ENCODE measurements around the gene C2CD5. TPM values are rescaled to one million over a fixed set of nuclear protein-coding genes. Genes with fewer than 3 reads are reported as not detected.
A peak's percentile ranks its signal among the peaks of the same experiment; 100 is the strongest.
"Not testable (repeated sequence)": the region's sequence is repeated elsewhere in the genome, so short reads cannot be mapped to it uniquely, and the experiment has no call there.

The C2CD5 gene, protein sequence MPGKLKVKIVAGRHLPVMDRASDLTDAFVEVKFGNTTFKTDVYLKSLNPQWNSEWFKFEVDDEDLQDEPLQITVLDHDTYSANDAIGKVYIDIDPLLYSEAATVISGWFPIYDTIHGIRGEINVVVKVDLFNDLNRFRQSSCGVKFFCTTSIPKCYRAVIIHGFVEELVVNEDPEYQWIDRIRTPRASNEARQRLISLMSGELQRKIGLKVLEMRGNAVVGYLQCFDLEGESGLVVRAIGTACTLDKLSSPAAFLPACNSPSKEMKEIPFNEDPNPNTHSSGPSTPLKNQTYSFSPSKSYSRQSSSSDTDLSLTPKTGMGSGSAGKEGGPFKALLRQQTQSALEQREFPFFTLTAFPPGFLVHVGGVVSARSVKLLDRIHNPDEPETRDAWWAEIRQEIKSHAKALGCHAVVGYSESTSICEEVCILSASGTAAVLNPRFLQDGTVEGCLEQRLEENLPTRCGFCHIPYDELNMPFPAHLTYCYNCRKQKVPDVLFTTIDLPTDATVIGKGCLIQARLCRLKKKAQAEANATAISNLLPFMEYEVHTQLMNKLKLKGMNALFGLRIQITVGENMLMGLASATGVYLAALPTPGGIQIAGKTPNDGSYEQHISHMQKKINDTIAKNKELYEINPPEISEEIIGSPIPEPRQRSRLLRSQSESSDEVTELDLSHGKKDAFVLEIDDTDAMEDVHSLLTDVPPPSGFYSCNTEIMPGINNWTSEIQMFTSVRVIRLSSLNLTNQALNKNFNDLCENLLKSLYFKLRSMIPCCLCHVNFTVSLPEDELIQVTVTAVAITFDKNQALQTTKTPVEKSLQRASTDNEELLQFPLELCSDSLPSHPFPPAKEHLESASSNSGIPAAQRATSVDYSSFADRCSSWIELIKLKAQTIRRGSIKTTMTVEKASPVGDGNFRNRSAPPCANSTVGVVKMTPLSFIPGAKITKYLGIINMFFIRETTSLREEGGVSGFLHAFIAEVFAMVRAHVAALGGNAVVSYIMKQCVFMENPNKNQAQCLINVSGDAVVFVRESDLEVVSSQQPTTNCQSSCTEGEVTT
- total RNA-seq, result 19.1 TPM

DNA sequence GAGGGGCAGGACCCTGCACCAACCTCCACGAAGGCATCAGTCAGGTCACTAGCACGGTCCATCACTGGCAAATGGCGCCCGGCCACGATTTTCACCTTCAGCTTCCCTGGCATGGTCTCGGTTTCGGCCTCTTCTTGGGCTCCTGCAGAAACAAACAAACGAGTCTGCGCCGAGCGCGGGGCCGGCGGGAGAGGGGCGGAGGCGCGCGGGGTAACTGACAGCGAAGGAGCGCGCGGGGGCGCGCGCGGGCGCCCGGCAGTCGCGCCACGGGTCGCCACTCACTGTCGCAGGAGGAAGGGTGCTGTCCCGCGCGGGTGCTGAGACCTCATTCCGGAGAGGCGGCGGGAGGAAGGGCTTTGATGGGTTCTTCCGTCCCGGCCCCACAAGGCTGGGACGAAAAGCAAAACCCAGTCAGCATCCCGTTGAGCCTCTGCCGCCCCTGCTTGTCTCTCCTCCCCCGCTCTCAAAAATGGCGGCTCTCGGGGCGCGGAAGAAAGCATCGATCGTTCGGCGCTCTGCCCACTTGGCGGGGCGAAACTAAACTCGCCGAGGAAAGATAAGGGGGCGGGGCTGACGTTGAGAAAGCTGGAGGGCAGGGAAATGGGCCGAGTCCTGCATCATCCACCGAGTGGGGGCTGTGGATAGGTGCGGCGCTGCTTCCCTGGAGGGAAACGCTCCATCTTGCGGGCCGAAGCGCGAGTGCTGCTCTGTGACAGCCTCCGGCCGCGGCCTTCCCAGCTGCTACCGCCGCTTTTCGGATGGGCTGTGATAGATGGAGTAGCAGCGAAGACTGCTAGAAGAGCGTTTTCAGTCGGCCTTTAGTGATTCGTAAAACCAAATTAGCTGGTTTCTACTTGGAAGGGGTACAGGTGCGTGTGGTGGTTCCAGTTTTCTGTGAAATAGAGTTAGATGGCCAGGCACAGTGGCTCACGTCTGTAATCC lies at the start of gene C2CD5:
TSS of gene C2CD5 (minus strand) at position 505 of the 942 bp plus-strand sequence. CDS start at position 113, 392 bp downstream.
- peak; percentile 95 for ATAC-seq

DNA sequence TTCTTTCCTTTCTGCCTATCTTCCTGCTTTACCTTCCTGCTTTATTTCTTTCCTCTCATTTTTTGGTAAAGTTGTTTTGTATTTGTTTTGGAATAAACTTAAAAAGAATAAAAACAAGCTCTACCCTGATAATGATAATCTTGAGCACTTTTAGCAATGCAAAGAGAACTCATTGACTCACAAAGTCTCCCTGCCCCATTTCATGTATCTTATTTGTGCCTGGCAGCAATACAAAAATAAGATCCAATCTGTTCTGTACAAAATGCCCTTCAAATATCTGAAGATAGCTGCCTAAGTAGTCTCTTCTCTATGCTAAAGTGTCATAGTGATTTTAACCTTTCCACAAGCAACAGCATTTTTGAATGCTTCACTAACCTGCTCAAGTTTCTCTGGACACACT lies 49.5 kb upstream of the C2CD5 start:
- no peak for ATAC-seq

DNA sequence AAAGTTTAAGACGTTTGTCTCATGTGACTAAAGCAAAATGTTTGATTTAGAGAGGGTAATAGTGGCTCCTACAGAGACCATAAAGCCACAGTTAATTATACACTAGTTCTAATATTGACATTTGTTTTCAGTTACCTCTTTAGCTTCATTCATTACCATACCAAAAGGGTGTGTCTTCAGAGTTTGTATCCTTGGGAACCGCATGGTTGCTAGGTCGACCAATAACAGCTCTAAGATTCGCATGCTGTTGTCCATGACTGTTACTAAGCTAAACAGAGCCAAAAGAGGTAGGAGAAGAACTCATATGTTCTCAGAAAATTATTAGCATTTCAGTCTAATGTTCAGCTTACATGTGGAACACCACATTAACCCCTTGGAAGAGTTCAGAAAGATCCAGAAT lies 44.5 kb upstream of the C2CD5 start:
- ATAC-seq, result no peak

DNA sequence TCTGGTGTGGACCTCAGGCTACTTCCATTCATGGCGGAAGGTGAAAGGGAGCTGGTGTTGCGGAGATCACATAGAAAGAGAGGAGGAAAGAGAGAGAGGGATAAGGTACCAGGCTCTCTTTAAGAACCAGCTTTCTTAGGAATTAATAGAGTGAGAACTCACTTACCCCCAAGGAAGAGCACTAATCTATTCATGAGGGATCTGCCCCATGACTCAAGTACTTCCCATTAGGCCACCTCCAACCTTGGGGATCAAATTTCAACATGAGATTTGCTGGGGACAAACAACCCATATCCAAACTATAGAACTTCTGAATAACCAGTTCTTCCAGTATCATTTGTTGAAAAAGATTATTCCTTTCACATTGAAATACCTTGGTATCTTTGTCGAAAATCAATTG lies 34.0 kb upstream of the C2CD5 start:
- ATAC-seq, result peak; percentile 77

DNA sequence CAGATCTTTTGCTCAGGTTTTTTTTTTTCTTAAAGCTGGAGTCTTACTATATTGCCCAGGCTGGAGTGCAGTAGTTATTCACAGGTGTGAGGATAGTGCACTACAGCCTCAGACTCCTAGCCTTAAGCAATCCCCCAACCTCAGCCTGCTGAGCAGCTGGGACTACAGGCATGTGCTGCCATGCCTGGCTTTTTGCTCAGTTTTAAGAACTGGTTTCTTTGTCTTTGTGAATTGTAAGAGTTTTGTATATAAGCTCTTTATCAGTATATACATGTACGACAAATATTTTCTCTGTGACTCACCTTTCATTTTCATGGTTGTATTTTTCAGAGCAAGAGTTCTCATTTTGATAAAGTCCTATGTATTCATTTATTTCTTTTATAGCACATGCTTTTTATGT lies 33.3 kb upstream of the C2CD5 start:
- ATAC-seq, result peak; percentile 92

DNA sequence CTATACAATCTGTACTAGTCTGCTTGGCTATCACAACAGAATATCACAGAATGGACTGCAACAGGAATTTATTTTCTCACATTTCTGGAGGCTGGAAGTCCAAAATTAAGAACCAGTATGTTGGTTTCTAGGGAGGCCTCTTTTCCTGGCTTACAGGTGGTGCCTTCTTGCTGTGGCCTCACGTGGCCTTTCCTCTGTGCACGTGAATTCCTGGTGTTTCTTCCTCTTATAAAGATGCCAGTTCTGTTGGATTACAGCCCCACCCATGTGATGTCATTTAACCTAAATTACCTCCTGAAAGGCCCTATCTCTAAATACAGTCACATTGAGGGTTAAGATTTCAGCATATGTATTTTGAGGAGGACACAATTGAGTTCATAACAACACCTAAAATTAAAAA lies 32.1 kb upstream of the C2CD5 start:
- peak; percentile 45 for ATAC-seq

DNA sequence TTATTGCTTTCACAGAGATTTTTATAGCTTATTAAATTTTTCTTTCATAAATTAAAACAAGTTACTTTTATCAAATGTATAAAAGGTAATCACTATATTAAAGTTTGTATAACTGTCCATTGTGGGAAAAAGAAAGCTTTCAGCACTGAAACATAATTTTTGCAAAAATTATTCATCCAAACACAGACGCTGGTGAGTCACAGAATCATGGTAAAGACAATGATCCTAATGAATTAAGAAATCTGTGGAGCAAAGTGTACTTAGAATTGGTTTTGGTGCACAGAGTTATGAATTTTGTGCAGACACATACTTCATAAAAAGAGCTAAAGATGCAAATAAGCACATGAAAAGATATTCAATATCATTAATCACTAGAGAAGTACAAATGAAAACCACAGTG lies 31.7 kb upstream of the C2CD5 start:
- ATAC-seq, result no peak

DNA sequence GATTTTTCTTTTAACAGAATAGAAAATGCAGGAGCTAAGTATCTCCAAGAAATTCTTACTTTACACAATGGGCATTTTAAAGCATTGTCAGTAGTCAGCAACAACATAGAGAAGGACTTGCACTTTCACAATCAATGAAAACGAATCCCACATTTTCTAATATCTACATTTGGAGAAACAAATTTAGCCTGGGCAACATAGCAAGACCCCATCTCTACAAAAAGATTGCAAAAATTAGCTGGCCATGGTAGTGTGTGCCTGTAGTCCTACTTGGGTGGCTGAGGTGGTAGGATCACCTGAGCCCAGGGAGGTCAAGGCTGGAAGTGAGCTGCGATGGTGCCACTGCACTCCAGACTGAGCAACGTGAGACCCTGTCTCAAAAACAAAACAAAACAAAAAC lies 30.6 kb upstream of the C2CD5 start:
- no peak for ATAC-seq

DNA sequence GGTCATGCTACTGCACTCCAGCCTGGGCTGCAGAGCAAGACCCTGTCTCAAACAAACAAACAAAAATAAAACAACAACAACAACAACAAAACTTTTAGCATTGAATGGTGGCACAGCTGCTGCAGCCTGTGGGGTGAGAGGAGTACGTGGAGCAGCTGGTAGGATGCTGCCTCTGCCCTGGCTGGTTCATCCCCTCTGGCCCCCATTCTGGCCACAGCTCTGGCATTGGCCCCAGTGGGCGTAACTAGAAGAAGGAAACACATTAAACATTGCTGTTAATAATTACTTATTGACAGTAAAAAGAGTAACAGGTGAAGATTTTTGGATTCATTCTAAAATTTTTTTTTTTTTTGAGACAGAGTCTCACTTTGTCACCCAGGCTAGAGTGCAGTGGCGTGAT lies 28.8 kb upstream of the C2CD5 start:
- no peak for ATAC-seq

DNA sequence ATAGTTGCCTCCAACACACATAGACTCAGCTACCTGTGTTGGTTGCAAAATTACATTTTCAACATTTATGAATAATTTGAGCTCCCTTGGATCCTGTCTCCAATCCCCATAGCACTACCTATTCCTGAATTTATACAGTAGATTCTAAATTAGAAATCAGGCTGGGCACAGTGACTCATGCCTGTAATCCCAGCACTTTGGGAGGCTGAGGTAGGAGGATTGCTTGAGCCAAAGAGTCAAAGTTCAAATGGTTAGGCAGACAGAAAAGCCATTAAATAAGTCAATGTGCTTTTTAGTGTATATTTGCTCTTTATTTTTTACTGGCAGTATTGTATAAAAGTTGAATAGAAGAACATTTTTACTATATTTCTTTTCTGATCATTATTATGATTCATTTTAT lies 24.9 kb upstream of the C2CD5 start:
- no peak for ATAC-seq

DNA sequence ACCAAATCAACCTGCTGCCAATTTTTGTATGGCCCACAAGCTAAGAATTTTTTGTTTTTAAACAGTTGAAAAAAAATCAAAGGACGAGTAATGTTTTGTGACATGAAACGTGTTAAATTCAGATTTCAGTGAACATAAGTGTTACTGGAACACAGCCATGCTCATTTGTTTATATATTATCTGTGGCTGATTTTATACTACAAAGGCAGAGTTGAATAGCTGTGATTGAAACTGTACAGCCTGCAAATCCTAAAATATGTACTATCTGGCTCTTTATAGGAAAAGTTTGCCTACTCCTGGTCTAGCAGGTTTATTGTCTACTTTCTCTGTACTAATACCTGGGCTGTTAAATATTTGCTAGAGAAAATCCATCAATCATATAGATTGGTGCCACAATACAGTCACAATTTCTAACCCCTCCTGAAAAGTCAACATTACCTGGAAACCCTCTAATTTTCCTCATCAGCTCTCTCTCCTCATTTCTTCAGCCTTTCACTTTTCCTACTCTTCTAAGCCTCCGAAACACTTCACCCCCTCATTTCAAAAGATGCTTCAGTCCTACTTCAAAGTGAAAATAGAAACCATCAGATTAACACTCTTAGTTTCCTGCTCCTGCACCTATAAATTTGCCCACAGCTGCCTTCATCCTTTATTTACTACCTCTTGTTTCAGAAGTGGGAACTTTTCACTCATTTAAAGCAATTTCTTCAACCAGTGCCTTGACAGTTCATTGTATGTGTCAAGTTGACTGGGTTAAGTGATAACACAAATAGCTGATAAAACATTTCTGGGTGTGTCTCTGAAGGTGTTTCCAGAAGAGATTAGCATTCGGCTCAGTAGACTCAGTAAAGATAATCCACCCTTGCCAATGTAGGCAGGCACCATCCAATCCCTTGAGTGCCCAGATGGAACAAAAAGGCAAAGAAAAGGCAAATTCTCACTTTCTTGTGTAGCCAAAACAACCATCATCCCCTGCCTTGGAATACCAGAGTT lies 18.0 kb upstream of the C2CD5 start:
- no peak for ATAC-seq

DNA sequence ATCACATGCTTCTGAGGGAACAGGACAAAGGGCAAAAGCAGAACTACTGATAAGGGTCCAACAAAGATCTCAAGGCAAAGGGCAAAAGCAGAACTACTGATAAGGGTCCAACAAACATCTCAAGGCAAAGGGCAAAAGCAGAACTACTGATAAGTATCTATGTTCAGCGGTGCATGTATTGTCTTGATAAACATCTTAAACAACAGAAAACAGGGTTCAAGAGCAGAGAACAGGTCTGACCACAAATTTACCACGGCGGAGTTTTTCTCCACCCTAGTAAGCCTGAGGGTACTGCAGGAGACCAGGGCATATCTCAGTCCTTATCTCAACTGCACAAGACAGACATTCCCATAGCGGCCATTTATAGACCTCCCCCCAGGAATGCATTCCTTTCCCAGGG lies 10.4 kb upstream of the C2CD5 start:
- not testable (repeated sequence) for ATAC-seq

DNA sequence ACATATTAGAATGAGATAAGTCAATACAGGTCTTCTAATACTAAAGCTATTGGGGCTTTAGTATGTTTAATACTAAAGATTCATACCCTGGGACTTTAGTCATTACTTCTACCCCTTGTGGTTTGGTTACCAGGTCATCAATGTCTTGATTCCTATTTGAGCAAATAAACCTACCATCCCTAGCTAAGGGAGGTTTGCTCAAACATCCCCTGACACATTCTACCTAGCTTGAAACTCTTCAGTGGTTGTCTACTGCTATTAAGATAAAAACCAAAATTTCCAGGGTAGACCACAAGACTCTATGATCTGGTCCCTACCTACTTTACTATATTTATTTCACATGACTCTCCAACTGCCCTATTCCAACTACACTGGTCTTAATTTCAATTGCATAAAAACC lies 7.3 kb upstream of the C2CD5 start:
- no peak for ATAC-seq

DNA sequence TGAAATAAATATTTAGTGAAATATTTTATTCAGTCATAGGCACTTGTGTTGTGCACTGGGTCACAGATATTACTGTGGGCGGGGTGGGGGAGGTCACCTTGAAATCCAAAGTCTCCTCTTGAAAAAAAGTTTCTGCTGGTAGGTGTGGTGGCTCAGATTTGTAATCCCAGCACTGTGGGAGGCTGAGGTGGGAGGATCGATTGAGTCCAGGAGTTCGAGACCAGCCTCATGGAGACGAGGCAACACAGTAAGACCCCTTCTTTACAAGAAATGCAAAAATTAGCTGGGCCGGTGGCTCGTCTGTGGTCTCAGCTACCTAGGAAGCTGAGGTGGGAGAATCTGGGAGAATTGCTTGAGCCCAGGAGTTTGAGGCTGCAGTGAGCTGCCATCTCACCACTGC lies 913 bp upstream of the C2CD5 start:
- no peak for ATAC-seq

DNA sequence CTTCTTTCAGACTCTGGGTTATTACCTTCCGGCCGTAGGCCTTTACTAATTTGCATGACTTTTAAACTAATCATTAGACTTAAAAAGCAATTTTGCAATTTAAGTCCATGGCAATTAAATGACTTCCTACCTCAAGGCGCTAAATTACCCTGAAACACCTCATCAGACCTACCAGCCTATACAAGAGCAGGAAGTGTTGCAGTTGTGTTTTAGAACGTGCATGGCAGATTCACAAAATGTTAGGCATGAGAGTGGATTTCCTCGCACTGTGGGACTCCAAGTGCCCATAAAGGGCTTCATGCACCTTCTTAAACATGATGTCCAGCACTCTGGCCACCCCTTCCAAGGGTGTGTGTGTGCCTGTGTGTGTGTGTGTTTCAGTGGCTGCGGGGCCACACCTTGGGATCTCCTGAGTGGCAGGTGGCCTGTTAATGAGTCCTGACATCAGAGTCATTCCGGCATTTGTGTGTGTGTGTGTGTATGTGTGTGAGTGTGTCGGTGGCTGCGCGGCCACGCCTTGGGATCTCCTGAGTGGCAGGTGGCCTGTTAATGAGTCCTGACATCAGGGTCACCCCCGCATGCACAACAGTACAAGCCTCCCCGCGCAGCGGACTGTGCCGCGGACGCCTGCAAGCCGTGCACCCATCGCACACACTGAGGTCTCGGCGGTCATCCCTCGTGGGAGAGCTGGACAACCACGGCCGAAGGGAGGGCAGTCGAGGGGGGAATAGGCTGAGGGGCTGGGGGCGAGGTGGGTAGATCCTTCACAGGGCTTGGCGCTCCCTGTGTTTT lies 900 bp downstream of the C2CD5 start:
- peak; percentile 78 for ATAC-seq

DNA sequence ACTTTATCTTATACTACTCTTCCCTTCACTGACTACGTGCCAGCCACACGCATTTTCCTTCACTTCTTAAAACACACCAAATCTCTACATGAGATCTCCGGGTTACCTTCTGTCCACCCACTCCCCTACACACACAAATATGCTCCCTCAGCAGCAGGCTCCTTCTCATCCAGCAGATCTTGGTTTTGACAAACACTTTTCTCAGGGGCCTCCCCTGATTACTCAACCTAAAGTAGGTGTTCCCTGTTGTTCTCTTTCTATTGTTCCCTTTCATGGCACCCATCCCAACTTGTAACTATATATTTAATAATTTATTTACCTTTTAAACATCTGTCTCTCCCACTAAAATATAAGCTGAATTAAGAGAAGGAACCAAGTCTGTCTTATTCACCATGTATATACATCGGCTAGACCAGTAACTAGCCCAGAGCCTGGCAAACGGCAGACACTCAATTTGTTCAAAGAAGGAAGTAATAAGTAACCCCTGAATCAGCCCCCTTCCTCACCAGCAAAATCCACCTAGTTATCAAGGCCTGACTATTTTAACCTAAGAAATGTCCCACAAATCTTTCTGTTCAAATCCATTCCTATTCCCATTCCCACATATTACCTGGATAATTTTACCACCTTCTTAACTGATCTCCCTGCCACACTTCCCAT lies 2.7 kb downstream of the C2CD5 start:
- ATAC-seq, result no peak

DNA sequence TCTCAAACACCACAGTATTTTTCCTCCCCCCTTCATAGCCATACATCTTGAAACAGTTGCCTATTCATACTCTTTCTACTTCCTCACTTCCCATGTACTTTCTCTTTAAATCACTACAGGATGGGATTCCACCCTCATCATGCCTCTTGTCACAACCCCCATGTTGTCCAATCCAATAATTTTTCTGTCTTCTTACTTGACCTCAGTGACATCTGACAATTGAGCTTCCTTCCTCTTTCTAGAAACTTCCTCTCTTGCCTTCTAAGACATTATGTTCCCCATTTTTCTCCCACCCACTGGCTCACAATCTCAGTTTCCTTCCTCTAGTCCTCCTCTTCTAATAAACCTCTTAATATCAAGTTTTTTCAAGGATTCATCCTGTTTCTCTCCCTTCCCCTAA lies 5.3 kb downstream of the C2CD5 start:
- ATAC-seq, result no peak

DNA sequence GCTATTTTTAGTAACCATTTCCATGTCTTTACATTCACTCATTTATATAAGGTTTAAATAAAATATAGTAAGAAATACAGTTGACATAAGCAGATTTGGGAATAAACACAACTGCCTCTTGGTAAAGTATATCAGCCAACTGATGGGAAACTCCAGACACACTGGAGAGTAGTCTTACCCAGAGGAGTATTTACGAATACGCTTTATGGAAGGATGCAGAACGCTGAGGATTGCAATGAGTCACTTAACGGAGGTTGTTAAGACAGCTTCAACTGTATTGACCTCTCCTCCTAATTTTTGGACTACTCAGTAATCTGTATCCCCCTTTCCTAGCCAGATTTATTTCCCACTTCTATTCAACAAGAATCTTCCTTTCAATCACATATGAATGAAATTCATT lies 6.0 kb downstream of the C2CD5 start:
- no peak for ATAC-seq

DNA sequence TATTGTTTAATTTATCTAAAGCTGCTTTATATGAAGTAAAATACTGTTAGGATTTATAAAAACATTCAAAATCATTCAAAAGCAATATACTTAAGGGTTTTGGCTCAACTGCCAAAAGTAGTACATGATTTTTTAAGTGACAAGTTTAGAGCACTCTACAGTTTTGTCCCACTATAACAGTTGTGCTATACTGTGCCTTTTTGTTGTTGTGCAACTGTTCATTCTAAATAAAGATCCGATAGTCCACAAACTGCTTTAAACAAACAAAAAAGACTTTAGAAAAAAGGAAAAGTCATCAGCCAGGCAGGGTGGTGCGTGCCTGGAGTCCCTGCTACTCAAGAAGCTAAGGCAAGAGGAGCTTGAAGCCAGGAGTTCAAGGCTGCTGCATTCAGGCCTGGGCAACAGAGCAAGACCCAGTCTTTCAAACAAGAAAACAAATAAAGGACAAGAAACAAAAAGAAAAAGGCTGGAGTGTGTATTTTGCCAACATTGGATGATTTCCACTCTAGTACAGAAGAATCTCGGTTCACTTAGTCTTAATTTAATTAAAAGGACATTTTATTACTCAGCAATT lies 7.3 kb downstream of the C2CD5 start:
- no peak for ATAC-seq

Data from esophagus mucosa (tissue), 1 donor.